GM12878 (cell line): ENCODE measurements around the gene RNF223. TPM values are rescaled to one million over a fixed set of nuclear protein-coding genes. Genes with fewer than 3 reads are reported as not detected.

Experiments used
- ATAC-seq: fragments of 200-7000 bp; cut with Tn5 transposase; 3 replicates; pipeline ENCODE4 v1.9.1; 2020; ENCODE audit warnings: mild to moderate bottlenecking, moderate library complexity
- BruUV-seq: library from RNA; stranded (reverse); fragments of 400-500 nt; replicated peaks from 2 replicates; lab custom pipeline; 2021; lab: Mats Ljungman, UMichigan
- CTCF ChIA-PET: fragments of 300-600 bp; sonication (Branson Sonifier 250); formaldehyde crosslinking; extraction: SDS; loops from one replicate; lab custom pipeline; 2021; ENCODE audit warnings: inconsistent platforms; lab: Yijun Ruan, JAX
- POLR2A ChIA-PET: fragments of 350-600 bp; formaldehyde crosslinking; extraction: SDS; loops from one replicate; lab custom pipeline; 2021; ENCODE audit warnings: inconsistent platforms; lab: Charles Lee
- RAD21 ChIA-PET: fragments of 300-600 bp; sonication (Branson Sonifier 250); formaldehyde crosslinking; loops from one replicate; lab custom pipeline; 2023; ENCODE audit warnings: antibody characterized with exemption; ENCODE audit not compliant: unreplicated experiment; lab: Charles Lee
- SMC1A ChIA-PET: fragments of 300-600 bp; sonication (Branson Sonifier 250); formaldehyde crosslinking; loops from one replicate; lab custom pipeline; 2023; ENCODE audit not compliant: unreplicated experiment, uncharacterized antibody; lab: Charles Lee
- DNase-seq: peaks from one replicate; pipeline ENCODE4 v3.0.0-alpha.2; 2011; ENCODE audit warnings: low read depth, low spot score
- FAIRE-seq: peaks from 3 replicates; lab custom pipeline; 2011; peaks lifted over from hg19 to GRCh38; lab: Jason Lieb, UNC
- H2AFZ ChIP-seq: 2 replicates; pipeline ENCODE4 v1.6.0; 2011; ENCODE audit warnings: low read depth, low read length, control low read depth; ENCODE audit not compliant: control insufficient read depth
- H3K27ac ChIP-seq: 2 replicates; pipeline ENCODE4 v1.5.1; 2011; ENCODE audit warnings: control low read depth; ENCODE audit not compliant: control insufficient read depth, insufficient read depth
- H3K27me3 ChIP-seq, 2 experiments: replicated peaks in 1 of 2; 2 replicates each; pipeline versions ENCODE4 v1.6.0 to v1.6.1; 2011; ENCODE audit warnings: low read length in 1 of 2; ENCODE audit not compliant: control insufficient read depth in 2 of 2, insufficient read depth in 2 of 2
- H3K36me3 ChIP-seq, 2 experiments: 2 replicates each; pipeline ENCODE4 v1.5.1; 2011; ENCODE audit warnings: low read length in 1 of 2; ENCODE audit not compliant: control insufficient read depth in 2 of 2, insufficient read depth in 2 of 2
- H3K4me1 ChIP-seq: 2 replicates; pipeline ENCODE4 v1.6.1; 2011; ENCODE audit warnings: mild to moderate bottlenecking, low read length, moderate library complexity, mixed read lengths; ENCODE audit not compliant: control insufficient read depth, insufficient read depth
- H3K4me2 ChIP-seq: 2 replicates; pipeline ENCODE4 v1.6.0; 2011; ENCODE audit warnings: control low read depth; ENCODE audit not compliant: control insufficient read depth, insufficient read depth
- H3K4me3 ChIP-seq: fragments of 200-600 bp; sonication (generic); 2 replicates; pipeline ENCODE4 v1.5.1; 2016
- H3K79me2 ChIP-seq: 2 replicates; pipeline ENCODE4 v1.6.0; 2011; ENCODE audit warnings: low read length; ENCODE audit not compliant: control insufficient read depth, insufficient read depth
- H3K9ac ChIP-seq: 2 replicates; pipeline ENCODE4 v1.8.0; 2011; ENCODE audit warnings: low read length, control low read depth, mixed read lengths; ENCODE audit not compliant: control insufficient read depth, insufficient read depth
- H3K9me3 ChIP-seq: replicated peaks from 3 replicates; pipeline ENCODE4 v1.5.1; 2011; ENCODE audit warnings: mild to moderate bottlenecking, low read length; ENCODE audit not compliant: control insufficient read depth, insufficient read depth
- H4K20me1 ChIP-seq: 2 replicates; pipeline ENCODE4 v1.6.0; 2011; ENCODE audit not compliant: control insufficient read depth, insufficient read depth
- ESRRA ChIP-seq: IDR thresholded peaks from 2 replicates; pipeline ENCODE4 v1.6.1; 2012; ENCODE audit warnings: mild to moderate bottlenecking, low read length, improper control_type of control experiment
- JUND ChIP-seq: IDR thresholded peaks from 2 replicates; pipeline ENCODE4 v1.6.1; 2012; ENCODE audit warnings: low read depth, mild to moderate bottlenecking, low read length, improper control_type of control experiment, moderate library complexity
- MEF2A ChIP-seq: IDR thresholded peaks from 2 replicates; pipeline ENCODE4 v1.6.1; 2011; ENCODE audit warnings: low read depth, mild to moderate bottlenecking, low read length, moderate library complexity; ENCODE audit not compliant: insufficient read depth
- MEF2B ChIP-seq: fragments of 450-650 bp; IDR thresholded peaks from 2 replicates; pipeline ENCODE4 v1.6.1; 2018; ENCODE audit warnings: mild to moderate bottlenecking, moderate library complexity; ENCODE audit not compliant: partially characterized antibody, poor library complexity, severe bottlenecking
- MYC ChIP-seq: IDR thresholded peaks from 2 replicates; pipeline ENCODE4 v1.6.1; 2011; ENCODE audit warnings: mild to moderate bottlenecking, low read length, moderate library complexity, inconsistent platforms; ENCODE audit not compliant: insufficient read depth, insufficient replicate concordance, insufficient read length, severe bottlenecking
- NBN ChIP-seq: fragments of 450-650 bp; IDR thresholded peaks from 2 replicates; pipeline ENCODE4 v1.6.1; 2016
- SPI1 ChIP-seq: IDR thresholded peaks from 2 replicates; pipeline ENCODE4 v1.6.1; 2011; ENCODE audit warnings: low read depth, mild to moderate bottlenecking, low read length, moderate library complexity, borderline replicate concordance; ENCODE audit not compliant: insufficient read depth
- ZNF24 ChIP-seq: fragments of 450-650 bp; IDR thresholded peaks from 2 replicates; pipeline ENCODE4 v1.6.1; 2017; ENCODE audit warnings: antibody characterized with exemption, mild to moderate bottlenecking
- ZNF274 ChIP-seq: IDR thresholded peaks from one replicate; pipeline ENCODE4 v1.8.0; 2011; ENCODE audit not compliant: insufficient read length, insufficient read depth
- ZNF592 ChIP-seq: fragments of 450-650 bp; IDR thresholded peaks from 2 replicates; pipeline ENCODE4 v1.6.1; 2017; ENCODE audit warnings: mild to moderate bottlenecking, moderate library complexity
- ZNF622 ChIP-seq: fragments of 450-650 bp; IDR thresholded peaks from 2 replicates; pipeline ENCODE4 v1.6.1; 2017; ENCODE audit warnings: mild to moderate bottlenecking, inconsistent platforms
- WGBS: methylation state at CpG from one replicate; pipeline ENCODE4 v1.1.6; 2016; ENCODE audit warnings: low lambda C conversion rate; ENCODE audit not compliant: insufficient replicate concordance, insufficient coverage; ENCODE audit errors: missing lambda C conversion rate; 5-methylcytosine and 5-hydroxymethylcytosine counted together
- in situ Hi-C: fragments of 300-500 bp; cut with MboI; formaldehyde crosslinking; loops from 9 replicates; pipeline ENCODE4 v1.14.3; 2018; ENCODE audit warnings: mixed read lengths
- intact Hi-C: fragments of 100-400 bp; cut with micrococcal nuclease; formaldehyde crosslinking; loops from one replicate; pipeline ENCODE4 v1.14.2; 2022; ENCODE audit not compliant: unreplicated experiment
- polyA plus RNA-seq, 11 experiments: library from polyadenylated mRNA; depleted of rRNA in 4 of 11; unstranded in 6 of 11; stranded (reverse) in 5 of 11; fragments of >200 nt; fragmentation: Nextera tagmentation in 4 of 11; fragmentation: Illumina TruSeq in 1 of 11; extraction: Ambion mirVana in 4 of 11; extraction: Trizol in 1 of 11; gene quantifications; 1 replicate in 1 of 11; 2 replicates in 10 of 11; pipeline versions ENCODE4 v1.2.1 to v1.2.3, GENCODE V29; 2011 to 2016; ENCODE audit warnings: inconsistent platforms in 2 of 11, missing spikeins in 2 of 11, low read depth in 1 of 11
- total RNA-seq, 4 experiments: library from RNA; depleted of rRNA in 3 of 4; stranded (reverse); fragments of >200 nt in 3 of 4; fragmentation: Illumina TruSeq in 1 of 4; extraction: Trizol in 1 of 4; gene quantifications; 2 replicates each; pipeline versions ENCODE4 v1.2.1 to v1.2.3, GENCODE V29; 2013 to 2021
- TF ChIP-seq, protein P1 (sequence below): fragments of 150-350 bp; IDR thresholded peaks from 2 replicates; pipeline ENCODE4 v1.6.1; 2016; ENCODE audit warnings: low read depth, low read length

RNF223 gene
- total and polyA plus RNA-seq, 10 of the 15 experiments (the other 5 are each of a cell fraction or from before 2014, with no cell fraction given) = 0.06 TPM; not detected in 9

- TF ChIP-seq MEF2A (no peak), ESRRA (no peak)
- TF ChIP-seq, all 136 proteins: peak for 0
Observed at GRCh38 chr1:1049318-1050165, 24.6 kb downstream of the RNF223 start (continued).

DNA sequence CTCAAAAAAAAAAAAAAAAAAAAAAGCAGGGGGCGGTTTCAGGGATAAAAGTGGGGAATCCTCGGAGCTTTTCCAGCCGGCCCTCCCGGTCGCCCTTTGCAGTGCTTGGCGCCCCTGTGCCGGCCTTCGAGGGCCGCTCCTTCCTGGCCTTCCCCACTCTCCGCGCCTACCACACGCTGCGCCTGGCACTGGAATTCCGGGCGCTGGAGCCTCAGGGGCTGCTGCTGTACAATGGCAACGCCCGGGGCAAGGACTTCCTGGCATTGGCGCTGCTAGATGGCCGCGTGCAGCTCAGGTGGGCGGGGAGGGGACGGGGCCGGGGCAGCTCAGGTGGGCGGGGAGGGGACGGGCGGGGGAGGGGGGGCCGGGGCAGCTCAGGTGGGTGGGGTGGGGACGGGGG is 25.3 kb downstream of the RNF223 start:
- ChIA-PET SMC1A (no interaction called here), CTCF (no interaction called here), POLR2A (interaction anchor here (0.6 to 0.8 kb wide), 2 partner anchors 15 to 173 kb away, joined by 4 to 9 read pairs; no protein-coding TSS in a partner anchor), RAD21 (no interaction called here)
- intact Hi-C loops = no loop called here
- Histone ChIP-seq H4K20me1 (no peaks in the 10 kb centered on the region), H3K9ac (no peak overlapping the region), H3K36me3 (peaks cover 3 to 23% of the 10 kb centered on the region in 2 experiments; a peak in 3 of 4 replicates), H3K27ac (no peak overlapping the region), H3K79me2 (no peaks in the 10 kb centered on the region), H3K4me1 (peaks cover 5% of the 10 kb centered on the region; the same call in 1 of the 2 replicates), H2AFZ (no peak overlapping the region), H3K9me3 (no peaks in the 10 kb centered on the region), H3K27me3 (no peaks in the 10 kb centered on the region), H3K4me3 (no peak overlapping the region), H3K4me2 (no peak overlapping the region)
- no peak for FAIRE-seq
- BruUV-seq = no TSS peak
- ATAC-seq = no peak
- 93% methylated on average over 16 of the region's 28 CpGs for WGBS
- no peak for DNase-seq
- in situ Hi-C loops = no loop called here
- no peak for TF ChIP-seq SPI1
- no peak for TF ChIP-seq MEF2B
- TF ChIP-seq ZNF592 = no peak
- TF ChIP-seq ZNF274 = no peak
- TF ChIP-seq MYC = no peak
- TF ChIP-seq, protein P1, sequence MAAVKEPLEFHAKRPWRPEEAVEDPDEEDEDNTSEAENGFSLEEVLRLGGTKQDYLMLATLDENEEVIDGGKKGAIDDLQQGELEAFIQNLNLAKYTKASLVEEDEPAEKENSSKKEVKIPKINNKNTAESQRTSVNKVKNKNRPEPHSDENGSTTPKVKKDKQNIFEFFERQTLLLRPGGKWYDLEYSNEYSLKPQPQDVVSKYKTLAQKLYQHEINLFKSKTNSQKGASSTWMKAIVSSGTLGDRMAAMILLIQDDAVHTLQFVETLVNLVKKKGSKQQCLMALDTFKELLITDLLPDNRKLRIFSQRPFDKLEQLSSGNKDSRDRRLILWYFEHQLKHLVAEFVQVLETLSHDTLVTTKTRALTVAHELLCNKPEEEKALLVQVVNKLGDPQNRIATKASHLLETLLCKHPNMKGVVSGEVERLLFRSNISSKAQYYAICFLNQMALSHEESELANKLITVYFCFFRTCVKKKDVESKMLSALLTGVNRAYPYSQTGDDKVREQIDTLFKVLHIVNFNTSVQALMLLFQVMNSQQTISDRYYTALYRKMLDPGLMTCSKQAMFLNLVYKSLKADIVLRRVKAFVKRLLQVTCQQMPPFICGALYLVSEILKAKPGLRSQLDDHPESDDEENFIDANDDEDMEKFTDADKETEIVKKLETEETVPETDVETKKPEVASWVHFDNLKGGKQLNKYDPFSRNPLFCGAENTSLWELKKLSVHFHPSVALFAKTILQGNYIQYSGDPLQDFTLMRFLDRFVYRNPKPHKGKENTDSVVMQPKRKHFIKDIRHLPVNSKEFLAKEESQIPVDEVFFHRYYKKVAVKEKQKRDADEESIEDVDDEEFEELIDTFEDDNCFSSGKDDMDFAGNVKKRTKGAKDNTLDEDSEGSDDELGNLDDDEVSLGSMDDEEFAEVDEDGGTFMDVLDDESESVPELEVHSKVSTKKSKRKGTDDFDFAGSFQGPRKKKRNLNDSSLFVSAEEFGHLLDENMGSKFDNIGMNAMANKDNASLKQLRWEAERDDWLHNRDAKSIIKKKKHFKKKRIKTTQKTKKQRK = no peak
- TF ChIP-seq ZNF622 = no peak
- no peak for TF ChIP-seq JUND
- no peak for TF ChIP-seq NBN
- TF ChIP-seq ZNF24 = no peak
